LNCaP clone FGC (cell line): Measurements from ENCODE around the gene SLC25A22.

Experiments used
- DNase-seq: peaks from one replicate; pipeline ENCODE4 v3.0.0-alpha.2; 2011; ENCODE audit warnings: low read depth
- H3K4me3 ChIP-seq: 2 replicates; pipeline ENCODE4 v1.5.1; 2011; ENCODE audit warnings: mild to moderate bottlenecking, low read depth, low read length, control low read depth
- TF ChIP-seq, protein P1 (sequence below): IDR thresholded peaks from 2 replicates; pipeline ENCODE4 v1.5.1; 2012; ENCODE audit warnings: mild to moderate bottlenecking; ENCODE audit not compliant: control insufficient read depth, insufficient read depth; ENCODE audit errors: extremely low read depth

SLC25A22 gene

DNA sequence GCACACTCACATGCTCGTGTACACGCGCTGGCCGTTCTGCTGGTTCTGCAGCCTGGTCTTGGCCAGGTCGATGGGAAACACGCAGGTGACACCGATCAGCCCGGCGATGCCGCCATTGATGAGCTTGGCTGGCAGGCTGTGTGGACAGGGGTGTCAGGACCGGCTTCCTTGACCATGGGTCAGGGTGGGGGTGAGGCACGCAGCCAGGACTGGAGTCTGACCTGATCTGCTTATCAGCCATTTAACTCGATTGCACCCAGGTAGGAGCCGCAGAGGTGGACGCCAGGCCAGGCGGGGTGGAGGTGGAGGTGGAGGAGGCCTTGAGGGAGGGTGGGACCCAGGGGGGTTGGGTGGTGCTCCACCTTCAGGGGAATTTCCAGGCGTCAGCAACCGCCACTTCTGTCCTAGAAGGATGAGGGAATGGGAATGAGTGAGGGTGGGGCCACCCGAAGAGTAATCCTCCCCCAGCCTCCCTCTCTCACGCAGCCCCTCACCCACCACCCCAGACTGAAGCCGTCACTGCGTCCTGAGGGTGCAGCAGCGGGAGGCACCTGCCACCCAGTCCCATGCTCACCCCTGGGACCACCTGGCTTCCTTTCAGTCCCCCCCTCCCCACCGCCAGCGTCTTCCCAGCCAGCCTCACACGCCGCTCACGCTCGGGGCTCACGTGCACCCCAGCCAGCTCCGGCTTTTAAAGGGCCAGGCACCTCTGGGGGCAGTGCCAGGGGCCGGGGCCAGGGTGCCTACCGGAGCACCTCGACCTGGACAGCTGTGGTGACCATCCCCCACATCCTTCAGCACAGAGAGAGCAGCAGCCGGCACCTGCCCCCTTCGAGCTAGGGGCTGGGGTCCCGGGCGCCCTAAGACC, 3.1 kb downstream of the SLC25A22 start:
- H3K4me3 ChIP-seq = peak overlapping the region; percentile 45
- TF ChIP-seq, protein P1, sequence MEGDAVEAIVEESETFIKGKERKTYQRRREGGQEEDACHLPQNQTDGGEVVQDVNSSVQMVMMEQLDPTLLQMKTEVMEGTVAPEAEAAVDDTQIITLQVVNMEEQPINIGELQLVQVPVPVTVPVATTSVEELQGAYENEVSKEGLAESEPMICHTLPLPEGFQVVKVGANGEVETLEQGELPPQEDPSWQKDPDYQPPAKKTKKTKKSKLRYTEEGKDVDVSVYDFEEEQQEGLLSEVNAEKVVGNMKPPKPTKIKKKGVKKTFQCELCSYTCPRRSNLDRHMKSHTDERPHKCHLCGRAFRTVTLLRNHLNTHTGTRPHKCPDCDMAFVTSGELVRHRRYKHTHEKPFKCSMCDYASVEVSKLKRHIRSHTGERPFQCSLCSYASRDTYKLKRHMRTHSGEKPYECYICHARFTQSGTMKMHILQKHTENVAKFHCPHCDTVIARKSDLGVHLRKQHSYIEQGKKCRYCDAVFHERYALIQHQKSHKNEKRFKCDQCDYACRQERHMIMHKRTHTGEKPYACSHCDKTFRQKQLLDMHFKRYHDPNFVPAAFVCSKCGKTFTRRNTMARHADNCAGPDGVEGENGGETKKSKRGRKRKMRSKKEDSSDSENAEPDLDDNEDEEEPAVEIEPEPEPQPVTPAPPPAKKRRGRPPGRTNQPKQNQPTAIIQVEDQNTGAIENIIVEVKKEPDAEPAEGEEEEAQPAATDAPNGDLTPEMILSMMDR = no peak
- no peak for DNase-seq

DNA sequence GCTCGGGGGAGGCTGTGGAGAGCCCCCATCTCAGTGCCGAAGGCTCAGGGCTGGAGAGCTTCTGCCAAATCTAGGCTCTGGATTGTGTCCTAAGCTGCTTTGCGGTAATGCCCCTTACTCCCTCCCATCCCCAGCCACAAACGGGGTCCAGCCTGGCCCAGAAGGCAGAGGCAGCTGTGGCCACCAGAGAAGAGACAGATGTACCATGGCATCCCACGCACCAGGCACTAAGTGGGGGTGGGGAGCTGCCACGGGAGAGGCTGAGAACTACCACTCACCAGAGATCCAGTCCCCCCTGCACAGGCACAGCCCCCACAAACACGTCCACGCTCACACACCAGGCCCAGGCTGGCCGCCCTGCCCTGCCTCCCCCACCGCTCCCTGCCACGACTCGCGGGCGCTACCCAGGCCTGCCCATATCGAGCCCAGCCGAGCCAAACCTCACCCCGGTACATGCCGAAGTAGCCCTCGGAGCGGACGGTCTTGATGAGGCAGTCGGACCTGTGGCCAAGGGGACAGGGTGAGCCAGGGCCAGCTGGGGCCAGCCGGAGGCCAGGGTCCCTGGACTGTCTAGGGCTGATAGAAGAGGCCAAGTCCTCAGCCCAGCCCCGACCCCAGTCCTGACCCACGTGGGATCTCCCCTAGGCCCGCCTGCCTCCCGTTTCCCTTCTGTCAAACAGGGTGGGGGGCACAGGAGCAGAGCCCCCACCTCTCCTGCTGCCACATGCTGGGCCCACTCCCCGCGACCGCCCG, 3.9 kb downstream of the SLC25A22 start:
- TF ChIP-seq, protein P1 = no peak
- no peak for DNase-seq
- H3K4me3 ChIP-seq = peak overlapping the region; percentile 45

DNA sequence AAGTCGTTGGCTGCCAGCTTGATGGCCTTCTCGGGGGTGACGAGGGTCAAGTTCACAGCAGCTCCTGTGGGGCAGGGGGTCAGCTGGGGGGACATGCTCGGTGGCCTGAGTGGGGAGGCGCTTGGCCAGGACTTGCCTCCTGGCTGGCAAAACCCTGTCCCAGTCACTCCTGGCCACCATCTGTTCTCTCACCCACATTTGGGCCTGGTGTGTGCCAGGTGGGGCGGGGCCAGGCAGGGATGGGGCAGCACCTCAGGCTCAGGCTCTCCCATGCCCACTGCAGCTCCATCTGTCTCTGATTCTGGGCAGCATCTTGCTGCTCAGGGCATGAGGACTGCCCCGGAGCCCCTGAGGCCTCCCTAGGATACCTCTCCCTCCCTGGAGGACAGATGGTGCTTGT, 4.5 kb downstream of the SLC25A22 start:
- no peak overlapping the region for H3K4me3 ChIP-seq
- TF ChIP-seq, protein P1 = no peak

DNA sequence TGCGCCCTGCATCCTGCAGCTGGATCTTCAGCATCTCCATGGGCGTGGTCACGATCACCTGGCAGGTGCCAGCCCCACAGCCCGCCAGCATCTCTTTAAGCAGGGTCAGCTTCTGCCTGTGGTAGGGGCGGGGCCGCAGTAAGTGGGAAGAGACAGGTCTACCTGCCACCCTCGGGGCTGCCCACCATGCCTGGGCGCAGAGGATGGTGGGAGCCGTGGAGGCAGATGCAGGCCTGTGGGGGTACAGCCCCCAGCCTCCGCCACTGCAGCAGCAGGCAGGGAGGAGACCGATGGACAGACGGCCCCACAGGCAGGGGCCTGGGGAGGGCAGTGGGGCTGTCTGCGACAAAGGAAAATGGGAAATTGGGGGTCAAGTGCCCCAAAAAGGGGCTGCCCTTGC, 5.2 kb downstream of the SLC25A22 start:
- TF ChIP-seq, protein P1 = no peak
- no peak overlapping the region for H3K4me3 ChIP-seq
- no peak for DNase-seq

More for the DNA sequence above, 4.5 kb downstream of the SLC25A22 start:
- DNase-seq = no peak

DNA sequence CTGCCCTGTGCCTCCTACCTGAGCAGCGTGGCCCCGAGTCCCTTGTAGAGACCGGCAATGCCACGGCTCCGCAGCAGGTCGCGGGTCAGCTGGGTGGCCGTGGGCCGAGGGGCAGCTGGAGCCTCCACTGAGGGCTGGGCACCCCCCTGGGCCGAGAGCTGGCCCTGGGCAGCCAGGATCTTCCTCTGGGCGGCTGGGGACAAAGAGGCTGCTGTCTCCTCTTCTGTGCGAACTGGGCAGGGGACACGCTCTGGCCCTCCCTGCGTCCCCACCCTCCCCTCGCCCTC, 5.6 kb downstream of the SLC25A22 start:
- TF ChIP-seq, protein P1 = no peak
- DNase-seq = no peak
- H3K4me3 ChIP-seq = no peak overlapping the region

GRCh38 chr11:791658-792534, 6.2 kb downstream of the SLC25A22 start:
- H3K4me3 ChIP-seq = no peak overlapping the region
- no peak for DNase-seq
- TF ChIP-seq, protein P1 = no peak
